Tibial nerve (tissue), 4 donors: ENCODE measurements around the gene PRSS16.

Experiments
- EP300 ChIP-seq, 2 donors: sonication (generic); formaldehyde crosslinking; IDR thresholded peaks; one replicate each; pipeline ENCODE4 v1.6.1; 2017; ENCODE audit warnings: antibody characterized with exemption in 2 of 2, mild to moderate bottlenecking in 1 of 2
- TF ChIP-seq, protein P1 (sequence below), 5 experiments: fragments of 200-600 bp in 3 of 5; fragments of 450-650 bp in 2 of 5; sonication (generic) in 3 of 5; IDR thresholded peaks; one replicate each; pipeline ENCODE4 v1.5.1; 2016 to 2019; ENCODE audit warnings: antibody characterized with exemption in 5 of 5, mild to moderate bottlenecking in 3 of 5, moderate library complexity in 2 of 5

DNA sequence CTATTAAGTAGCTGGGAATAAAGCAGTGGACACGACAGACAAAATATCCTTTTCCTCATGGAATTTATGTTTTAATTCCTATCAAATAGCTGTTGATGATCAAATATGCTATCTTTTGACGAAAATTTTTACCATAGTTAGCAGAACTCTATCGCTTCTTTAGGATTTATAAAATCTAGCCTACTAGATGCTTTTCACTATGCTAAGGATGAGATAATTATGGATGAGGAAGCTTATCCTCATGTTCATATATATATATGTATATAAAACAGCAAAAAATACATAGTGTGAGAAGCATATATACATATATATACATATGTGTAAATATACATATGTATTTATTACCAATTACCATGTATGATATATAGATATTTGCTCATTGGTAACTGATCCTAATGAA is 12.9 kb upstream of the PRSS16 start:
- TF ChIP-seq, protein P1, sequence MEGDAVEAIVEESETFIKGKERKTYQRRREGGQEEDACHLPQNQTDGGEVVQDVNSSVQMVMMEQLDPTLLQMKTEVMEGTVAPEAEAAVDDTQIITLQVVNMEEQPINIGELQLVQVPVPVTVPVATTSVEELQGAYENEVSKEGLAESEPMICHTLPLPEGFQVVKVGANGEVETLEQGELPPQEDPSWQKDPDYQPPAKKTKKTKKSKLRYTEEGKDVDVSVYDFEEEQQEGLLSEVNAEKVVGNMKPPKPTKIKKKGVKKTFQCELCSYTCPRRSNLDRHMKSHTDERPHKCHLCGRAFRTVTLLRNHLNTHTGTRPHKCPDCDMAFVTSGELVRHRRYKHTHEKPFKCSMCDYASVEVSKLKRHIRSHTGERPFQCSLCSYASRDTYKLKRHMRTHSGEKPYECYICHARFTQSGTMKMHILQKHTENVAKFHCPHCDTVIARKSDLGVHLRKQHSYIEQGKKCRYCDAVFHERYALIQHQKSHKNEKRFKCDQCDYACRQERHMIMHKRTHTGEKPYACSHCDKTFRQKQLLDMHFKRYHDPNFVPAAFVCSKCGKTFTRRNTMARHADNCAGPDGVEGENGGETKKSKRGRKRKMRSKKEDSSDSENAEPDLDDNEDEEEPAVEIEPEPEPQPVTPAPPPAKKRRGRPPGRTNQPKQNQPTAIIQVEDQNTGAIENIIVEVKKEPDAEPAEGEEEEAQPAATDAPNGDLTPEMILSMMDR (IDR thresholded peaks at IDR 0.05) = no peak
- no peak for TF ChIP-seq EP300 (IDR thresholded peaks at IDR 0.05)
